GM23338 (cell line): ENCODE data around the gene FBXL5. TPM values are rescaled to one million over a fixed set of nuclear protein-coding genes. Genes with fewer than 3 reads are reported as not detected.

Source experiments
- ATAC-seq: fragments of 200-7000 bp; cut with Tn5 transposase; 3 replicates; pipeline ENCODE4 v1.9.1; 2020
- DNase-seq: peaks from one replicate; pipeline ENCODE4 v3.0.0-alpha.2; 2015; ENCODE audit warnings: low spot score
- H2AFZ ChIP-seq: fragments of 200-600 bp; sonication (generic); 2 replicates; pipeline ENCODE4 v1.8.0; 2016; ENCODE audit warnings: antibody characterized with exemption, mild to moderate bottlenecking, moderate library complexity
- H3F3A ChIP-seq: fragments of 200-600 bp; sonication (generic); replicated peaks from 2 replicates; pipeline ENCODE4 v1.8.0; 2017; ENCODE audit warnings: antibody characterized with exemption, mixed run types, low read depth
- H3K27ac ChIP-seq: fragments of 200-600 bp; sonication (generic); 2 replicates; pipeline ENCODE4 v1.6.1; 2016; ENCODE audit warnings: low read depth
- H3K27me3 ChIP-seq: fragments of 200-600 bp; sonication (generic); 2 replicates; pipeline ENCODE4 v1.8.0; 2016; ENCODE audit warnings: mild to moderate bottlenecking, mixed run types, moderate library complexity; ENCODE audit not compliant: insufficient read depth
- H3K36me3 ChIP-seq: fragments of 200-600 bp; sonication (generic); 2 replicates; pipeline ENCODE4 v1.8.0; 2016; ENCODE audit warnings: mild to moderate bottlenecking; ENCODE audit not compliant: insufficient read depth
- H3K4me1 ChIP-seq: fragments of 200-600 bp; sonication (generic); 2 replicates; pipeline ENCODE4 v1.8.0; 2016; ENCODE audit warnings: mild to moderate bottlenecking, moderate library complexity; ENCODE audit not compliant: insufficient read depth
- H3K4me2 ChIP-seq: fragments of 200-600 bp; sonication (generic); 2 replicates; pipeline ENCODE4 v1.7.1; 2017; ENCODE audit warnings: mixed run types
- H3K4me3 ChIP-seq: fragments of 200-600 bp; sonication (generic); 2 replicates; pipeline ENCODE4 v1.6.1; 2016; ENCODE audit warnings: mixed run types
- H3K79me2 ChIP-seq: fragments of 200-600 bp; sonication (generic); replicated peaks from 2 replicates; pipeline ENCODE4 v1.8.0; 2017; ENCODE audit warnings: mild to moderate bottlenecking; ENCODE audit not compliant: insufficient read depth
- H3K9me2 ChIP-seq: fragments of 200-600 bp; sonication (generic); 2 replicates; pipeline ENCODE4 v1.8.0; 2017; ENCODE audit not compliant: insufficient read depth
- H4K20me1 ChIP-seq: fragments of 200-600 bp; sonication (generic); replicated peaks from 2 replicates; pipeline ENCODE4 v1.8.0; 2017; ENCODE audit warnings: mild to moderate bottlenecking; ENCODE audit not compliant: insufficient read depth
- H3K27ac Mint-ChIP-seq: 2 replicates; pipeline ENCODE4 v1.8.0; 2020; ENCODE audit warnings: inconsistent platforms, mild to moderate bottlenecking, moderate library complexity, mixed read lengths
- H3K27me3 Mint-ChIP-seq: 3 replicates; pipeline ENCODE4 v1.8.0; 2022; ENCODE audit warnings: low read depth, mild to moderate bottlenecking, moderate library complexity, mixed read lengths, inconsistent platforms; ENCODE audit not compliant: insufficient read depth, poor library complexity
- H3K36me3 Mint-ChIP-seq: 3 replicates; pipeline ENCODE4 v1.8.0; 2021; ENCODE audit warnings: low read depth, mild to moderate bottlenecking, inconsistent platforms, moderate library complexity, mixed read lengths
- H3K4me1 Mint-ChIP-seq: 3 replicates; pipeline ENCODE4 v1.8.0; 2020; ENCODE audit warnings: mild to moderate bottlenecking, inconsistent platforms, mixed read lengths
- H3K4me3 Mint-ChIP-seq: 3 replicates; pipeline ENCODE4 v1.8.0; 2021; ENCODE audit warnings: moderate library complexity, mild to moderate bottlenecking, inconsistent platforms, mixed read lengths
- H3K9me3 Mint-ChIP-seq: 3 replicates; pipeline ENCODE4 v1.8.0; 2020; ENCODE audit warnings: moderate library complexity, mild to moderate bottlenecking, inconsistent platforms, mixed read lengths
- CREB1 ChIP-seq: fragments of 250-450 bp; sonication (Bioruptor Pico); IDR thresholded peaks from 2 replicates; pipeline ENCODE4 v1.5.0; 2020; ENCODE audit warnings: low read depth, mild to moderate bottlenecking, moderate library complexity
- CTCF ChIP-seq, 2 experiments: fragments of 200-600 bp in 1 of 2; sonication (generic) in 1 of 2; conservative IDR thresholded peaks; 2 replicates each; pipeline versions ENCODE4 v1.5.1 to v1.6.1; 2016 to 2017; ENCODE audit warnings: antibody characterized with exemption in 2 of 2, low read depth in 2 of 2, mild to moderate bottlenecking in 2 of 2, moderate library complexity in 1 of 2
- ETS1 ChIP-seq: IDR thresholded peaks from 2 replicates; pipeline ENCODE4 v1.6.1; 2016; ENCODE audit warnings: antibody characterized with exemption
- EZH2 ChIP-seq: fragments of 200-600 bp; sonication (generic); IDR thresholded peaks from one replicate; pipeline ENCODE4 v1.8.0; 2017; ENCODE audit warnings: antibody characterized with exemption, mild to moderate bottlenecking, low read depth; ENCODE audit not compliant: unreplicated experiment
- EZH2phosphoT487 ChIP-seq: fragments of 200-600 bp; sonication (generic); IDR thresholded peaks from one replicate; pipeline ENCODE4 v1.8.1; 2018; ENCODE audit warnings: antibody characterized with exemption; ENCODE audit not compliant: unreplicated experiment
- JUNB ChIP-seq: IDR thresholded peaks from one replicate; pipeline ENCODE4 v1.6.1; 2016; ENCODE audit warnings: antibody characterized with exemption; ENCODE audit not compliant: unreplicated experiment
- NANOG ChIP-seq: IDR thresholded peaks from 2 replicates; pipeline ENCODE4 v1.6.1; 2016; ENCODE audit warnings: antibody characterized with exemption, borderline replicate concordance
- POLR2AphosphoS5 ChIP-seq: IDR thresholded peaks from 2 replicates; pipeline ENCODE4 v1.6.1; 2016; ENCODE audit warnings: antibody characterized with exemption, low read depth
- REST ChIP-seq: IDR thresholded peaks from one replicate; pipeline ENCODE4 v1.6.1; 2018; ENCODE audit warnings: antibody characterized with exemption; ENCODE audit not compliant: unreplicated experiment
- STAT1 ChIP-seq: IDR thresholded peaks from one replicate; pipeline ENCODE4 v1.6.1; 2016; ENCODE audit warnings: antibody characterized with exemption; ENCODE audit not compliant: unreplicated experiment
- ZNF114 ChIP-seq: fragments of 250-450 bp; sonication (Bioruptor Pico); IDR thresholded peaks from 2 replicates; pipeline ENCODE4 v1.5.0; 2020; ENCODE audit warnings: mild to moderate bottlenecking, moderate library complexity
- ZNF331 ChIP-seq: fragments of 250-450 bp; sonication (Bioruptor Pico); IDR thresholded peaks from 2 replicates; pipeline ENCODE4 v1.5.0; 2020; ENCODE audit warnings: low read depth, mild to moderate bottlenecking, moderate library complexity
- ZNF462 ChIP-seq: fragments of 250-450 bp; sonication (Bioruptor Pico); IDR thresholded peaks from 2 replicates; pipeline ENCODE4 v1.5.0; 2020; ENCODE audit warnings: mild to moderate bottlenecking, moderate library complexity
- polyA plus RNA-seq: library from polyadenylated mRNA; unstranded; fragments of >200 nt; fragmentation: Nextera tagmentation; extraction: Ambion mirVana; gene quantifications from 2 replicates; pipeline ENCODE4 v1.2.1, GENCODE V29; 2016
- total RNA-seq: library from RNA; depleted of rRNA; stranded (reverse); fragments of >200 nt; shearing (Covaris generic); gene quantifications from 2 replicates; pipeline ENCODE4 v1.2.3, GENCODE V29; 2014

The FBXL5 gene
- total and polyA plus RNA-seq, 2 experiments from 2014 or later, result 55.7 to 81.9 TPM

GRCh38 chr4:15601862-15602261 lies 53.3 kb downstream of the FBXL5 start:
- Histone ChIP-seq H2AFZ (no peak overlapping the region), H4K20me1 (0 out of 2 replicates have a peak, but pooled peaks cover 2% of the 10 kb centered on the region), H3K4me3 (no peak overlapping the region), H3K36me3 (peaks cover 5% of the 10 kb centered on the region; the same call in 1 of the 2 replicates), H3K4me2 (no peak overlapping the region), H3K9me2 (no peaks in the 10 kb centered on the region), H3K27ac (no peak overlapping the region), H3K27me3 (no peaks in the 10 kb centered on the region), H3F3A (no peaks in the 10 kb centered on the region), H3K79me2 (no peaks in the 10 kb centered on the region), H3K4me1 (peaks cover 20% of the 10 kb centered on the region)
- DNase-seq (no peak), ATAC-seq (no peak)
- TF ChIP-seq ZNF462 (CRISPR knock-in tag), result no peak
- TF ChIP-seq EZH2, result no peak
- no peak for TF ChIP-seq CTCF (conservative IDR thresholded peaks at IDR 0.05; ENCODE audit: low read depth in 2 of 2)
- no peak for TF ChIP-seq ZNF331 (CRISPR knock-in tag)
- no peak for TF ChIP-seq CREB1 (CRISPR knock-in tag)
- no peak for TF ChIP-seq EZH2phosphoT487
- TF ChIP-seq JUNB, result no peak
- TF ChIP-seq REST, result no peak
- no peak for TF ChIP-seq ETS1
- no peak for TF ChIP-seq STAT1
- no peak for TF ChIP-seq NANOG
- TF ChIP-seq POLR2AphosphoS5, result no peak
- no peak for TF ChIP-seq ZNF114 (CRISPR knock-in tag)
- Mint-ChIP-seq H3K27ac (no peak overlapping the region), H3K9me3 (no peaks in the 10 kb centered on the region), H3K36me3 (peaks cover 26% of the 10 kb centered on the region), H3K27me3 (peaks cover 2% of the 10 kb centered on the region), H3K4me3 (no peak overlapping the region), H3K4me1 (peaks cover 18% of the 10 kb centered on the region; the same call in 2 of the 3 replicates)
